Lung (tissue), 12 donors: ENCODE data around the gene HSF2BP. TPM values are rescaled to one million over a fixed set of nuclear protein-coding genes. Genes with fewer than 3 reads are reported as not detected.

Experiments used
- ATAC-seq: fragments of 200-7000 bp; cut with Tn5 transposase; one replicate; pipeline ENCODE4 v1.9.1; 2020; ENCODE audit warnings: moderate number of reproducible peaks; ENCODE audit not compliant: insufficient read depth, low FRiP score
- DNase-seq, 3 donors: peaks; one replicate each; pipeline ENCODE4 v3.0.0-alpha.2; 2013 to 2017
- H3K27ac ChIP-seq, 2 donors: one replicate each; pipeline ENCODE4 v1.5.1; 2013; ENCODE audit warnings: mild to moderate bottlenecking in 2 of 2, moderate library complexity in 2 of 2, control low read depth in 1 of 2, inconsistent platforms in 1 of 2, low read depth in 1 of 2, low read length in 1 of 2
- H3K27me3 ChIP-seq, 3 donors: one replicate each; pipeline ENCODE4 v1.5.1; 2013; ENCODE audit warnings: low read length in 2 of 3; ENCODE audit not compliant: control insufficient read depth in 3 of 3, insufficient read depth in 3 of 3
- H3K36me3 ChIP-seq, 4 donors: one replicate each; pipeline ENCODE4 v1.5.1; 2013; ENCODE audit warnings: low read length in 4 of 4, mild to moderate bottlenecking in 1 of 4, moderate library complexity in 1 of 4; ENCODE audit not compliant: control insufficient read depth in 4 of 4, insufficient read depth in 4 of 4
- H3K4me1 ChIP-seq, 5 donors: one replicate each; pipeline ENCODE4 v1.5.1; 2013; ENCODE audit warnings: low read length in 5 of 5, mild to moderate bottlenecking in 2 of 5, moderate library complexity in 1 of 5; ENCODE audit not compliant: control insufficient read depth in 5 of 5, insufficient read depth in 5 of 5
- H3K4me3 ChIP-seq: one replicate; pipeline ENCODE4 v1.5.1; 2013; ENCODE audit warnings: mild to moderate bottlenecking, control low read depth, moderate library complexity
- H3K9ac ChIP-seq, 2 donors: one replicate each; pipeline ENCODE4 v1.5.1; 2013; ENCODE audit warnings: low read length in 2 of 2, control low read depth in 1 of 2; ENCODE audit not compliant: insufficient read depth in 1 of 2
- H3K9me3 ChIP-seq, 4 donors: one replicate each; pipeline ENCODE4 v1.5.1; 2013; ENCODE audit warnings: low read length in 3 of 4, mild to moderate bottlenecking in 1 of 4, moderate library complexity in 1 of 4; ENCODE audit not compliant: control insufficient read depth in 4 of 4, insufficient read depth in 3 of 4
- WGBS, 2 donors: extraction: QIAGEN DNeasy Blood & Tissue Kit; methylation state at CpG; one replicate each; pipeline ENCODE4 v1.1.7; 2013; 5-methylcytosine and 5-hydroxymethylcytosine counted together
- polyA plus RNA-seq, 2 donors: library from polyadenylated mRNA; stranded (reverse); fragments of 200-250 nt; gene quantifications; one replicate each; pipeline ENCODE4 v1.2.1, GENCODE V29; 2013
- total RNA-seq, 2 donors: library from RNA; depleted of rRNA in 1 of 2; stranded (reverse); fragments of >200 nt in 1 of 2; gene quantifications; one replicate each; pipeline ENCODE4 v1.2.1, GENCODE V29; 2014 to 2021
- TF ChIP-seq, protein P1 (sequence below): IDR thresholded peaks from 2 replicates; pipeline ENCODE4 v1.5.1; 2012; ENCODE audit warnings: mild to moderate bottlenecking; ENCODE audit errors: control extremely low read depth, extremely low read depth
- donor health status: control.
- donor health status: control.
- donor health status: Bipolar disorder and iron deficiency.
- donor health status: healthy.
- donor health status: DM: yes; HTN: yes; CAD: no.

Gene HSF2BP
- total and polyA plus RNA-seq, 4 donors, result 0.46 to 0.71 (median 0.57) TPM

DNA sequence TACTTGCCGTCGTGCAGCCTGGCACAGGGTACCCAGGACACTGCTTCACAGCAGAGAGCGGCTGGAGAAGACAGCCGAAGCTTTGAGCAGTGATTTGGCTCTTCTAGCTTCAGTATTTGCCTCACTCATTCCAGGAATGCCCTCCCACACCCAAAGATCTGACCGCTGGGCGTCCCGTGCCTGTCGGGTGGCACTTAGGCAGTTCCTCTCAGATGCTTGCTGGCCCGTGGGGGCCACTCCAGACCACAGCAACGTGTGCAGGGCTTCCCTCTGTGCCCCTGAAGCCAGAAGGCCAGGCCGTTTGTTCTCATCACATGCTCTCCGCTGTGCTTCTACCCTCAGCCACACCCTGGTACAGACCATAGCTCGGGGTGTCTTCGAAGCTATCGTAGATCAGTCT lies 17.1 kb upstream of the HSF2BP start:
- WGBS, 2 donors, result 93 to 94% methylated on average over 15 of the region's 15 CpGs
- no peak for ATAC-seq
- H3K9me3 ChIP-seq, result no peaks in the 10 kb centered on the region
- H3K27me3 ChIP-seq, result no peaks in the 10 kb centered on the region
- no peak overlapping the region for H3K9ac ChIP-seq
- peaks cover 15 to 42% (median 30%) of the 10 kb centered on the region in 4 donors for H3K36me3 ChIP-seq
- H3K27ac ChIP-seq, result no peak overlapping the region
- H3K4me1 ChIP-seq, result no peaks in the 10 kb centered on the region
- no peak overlapping the region for H3K4me3 ChIP-seq
- TF ChIP-seq, protein P1, sequence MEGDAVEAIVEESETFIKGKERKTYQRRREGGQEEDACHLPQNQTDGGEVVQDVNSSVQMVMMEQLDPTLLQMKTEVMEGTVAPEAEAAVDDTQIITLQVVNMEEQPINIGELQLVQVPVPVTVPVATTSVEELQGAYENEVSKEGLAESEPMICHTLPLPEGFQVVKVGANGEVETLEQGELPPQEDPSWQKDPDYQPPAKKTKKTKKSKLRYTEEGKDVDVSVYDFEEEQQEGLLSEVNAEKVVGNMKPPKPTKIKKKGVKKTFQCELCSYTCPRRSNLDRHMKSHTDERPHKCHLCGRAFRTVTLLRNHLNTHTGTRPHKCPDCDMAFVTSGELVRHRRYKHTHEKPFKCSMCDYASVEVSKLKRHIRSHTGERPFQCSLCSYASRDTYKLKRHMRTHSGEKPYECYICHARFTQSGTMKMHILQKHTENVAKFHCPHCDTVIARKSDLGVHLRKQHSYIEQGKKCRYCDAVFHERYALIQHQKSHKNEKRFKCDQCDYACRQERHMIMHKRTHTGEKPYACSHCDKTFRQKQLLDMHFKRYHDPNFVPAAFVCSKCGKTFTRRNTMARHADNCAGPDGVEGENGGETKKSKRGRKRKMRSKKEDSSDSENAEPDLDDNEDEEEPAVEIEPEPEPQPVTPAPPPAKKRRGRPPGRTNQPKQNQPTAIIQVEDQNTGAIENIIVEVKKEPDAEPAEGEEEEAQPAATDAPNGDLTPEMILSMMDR, result no peak
- DNase-seq, result no peak

DNA sequence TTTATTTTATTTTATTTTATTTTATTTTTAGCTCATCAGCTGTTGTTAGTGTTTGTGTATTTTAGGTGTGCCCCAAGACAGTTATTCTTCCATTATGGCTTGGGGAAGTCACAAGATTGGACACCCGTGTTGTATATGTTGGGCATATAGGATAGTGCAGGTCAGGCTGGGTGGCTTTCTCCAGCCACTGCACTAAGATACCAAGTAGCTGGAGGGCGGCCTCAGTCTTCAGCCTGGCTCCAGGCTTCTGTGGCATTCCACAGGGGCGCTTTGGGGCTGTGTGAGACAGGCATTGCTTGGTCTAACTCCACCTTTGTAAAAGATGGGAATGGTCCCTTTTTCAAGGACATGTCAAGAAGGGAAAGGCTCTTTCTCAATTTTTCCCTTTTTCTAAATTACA lies 16.6 kb upstream of the HSF2BP start:
- no peak overlapping the region for H3K4me3 ChIP-seq
- TF ChIP-seq, protein P1, result no peak
- H3K36me3 ChIP-seq, result peaks cover 15 to 46% (median 32%) of the 10 kb centered on the region in 4 donors
- H3K4me1 ChIP-seq, result no peaks in the 10 kb centered on the region
- DNase-seq, result no peak
- WGBS, 2 donors, result 92 to 94% methylated on average over 3 of the region's 3 CpGs
- H3K9me3 ChIP-seq, result no peaks in the 10 kb centered on the region
- H3K27ac ChIP-seq, result no peak overlapping the region
- no peak overlapping the region for H3K9ac ChIP-seq
- no peak for ATAC-seq
- no peaks in the 10 kb centered on the region for H3K27me3 ChIP-seq

DNA sequence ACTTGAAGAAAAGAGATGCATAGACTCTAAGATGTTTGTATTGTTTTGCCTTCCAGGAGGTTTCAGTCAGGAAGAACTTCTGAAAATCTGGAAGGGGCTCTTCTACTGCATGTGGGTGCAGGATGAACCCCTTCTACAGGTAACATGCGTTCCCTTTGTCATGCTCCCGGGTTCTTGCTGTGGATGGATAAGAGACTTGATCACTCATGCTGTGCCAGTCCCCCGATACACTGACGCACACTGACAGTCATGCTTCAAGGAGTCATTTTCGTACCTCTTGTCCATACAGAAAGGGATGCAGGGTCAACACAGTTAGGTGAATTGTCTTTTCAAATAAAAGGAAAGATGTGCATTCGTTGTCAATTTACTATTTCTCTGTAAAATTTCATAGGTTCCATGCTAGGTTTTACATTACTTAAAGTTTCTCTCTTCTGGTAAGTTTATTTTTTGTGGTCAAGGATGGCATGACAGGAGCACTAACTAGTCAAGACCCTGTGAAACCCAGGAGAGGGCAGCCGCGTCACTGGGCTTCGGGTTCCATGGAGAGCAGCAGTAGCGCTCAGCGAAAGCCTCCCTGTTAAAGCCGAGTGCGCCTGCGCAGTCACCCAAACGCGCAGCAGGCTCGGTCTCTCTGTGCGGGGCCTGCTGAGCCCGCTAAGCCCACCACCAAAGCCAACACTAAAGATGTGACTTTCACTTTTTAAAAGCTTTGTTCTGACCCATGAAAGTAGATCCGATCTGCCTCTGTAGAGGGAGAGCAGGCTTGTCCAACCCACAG lies 10.7 kb upstream of the HSF2BP start:
- H3K4me3 ChIP-seq, result no peak overlapping the region
- no peak for DNase-seq
- WGBS, 2 donors, result 91 to 94% methylated on average over 20 of the region's 20 CpGs
- ATAC-seq, result no peak
- H3K36me3 ChIP-seq, result peaks cover 9 to 32% (median 22%) of the 10 kb centered on the region in 4 donors
- peaks cover 0 to 3% (median 0%) of the 10 kb centered on the region in 4 donors for H3K9me3 ChIP-seq
- H3K9ac ChIP-seq, result no peak overlapping the region
- H3K27me3 ChIP-seq, result no peaks in the 10 kb centered on the region
- H3K27ac ChIP-seq, result no peak overlapping the region
- TF ChIP-seq, protein P1, result no peak
- H3K4me1 ChIP-seq, result peaks cover 0 to 2% (median 0%) of the 10 kb centered on the region in 5 donors
